H1 (cell line): ENCODE measurements around the gene MAP4K4. TPM values are rescaled to one million over a fixed set of nuclear protein-coding genes. Genes with fewer than 3 reads are reported as not detected.
A peak's percentile ranks its signal among the peaks of the same experiment; 100 is the strongest.

Source experiments
- ASH2L ChIP-seq: fragments of 200-600, 300-600 bp; sonication (generic); IDR thresholded peaks from one replicate; pipeline ENCODE4 v1.7.1; 2017; ENCODE audit warnings: low read length
- BACH1 ChIP-seq: IDR thresholded peaks from 2 replicates; pipeline ENCODE4 v1.6.1; 2012; ENCODE audit warnings: low read length, improper control_type of control experiment
- BRCA1 ChIP-seq: IDR thresholded peaks from 2 replicates; pipeline ENCODE4 v1.6.1; 2012; ENCODE audit warnings: low read depth, low read length, improper control_type of control experiment
- CBX8 ChIP-seq: fragments of 300-800, 300-1000 bp; sonication (generic); IDR thresholded peaks from 2 replicates; pipeline ENCODE4 v1.7.1; 2016; ENCODE audit warnings: low read depth, low read length, borderline replicate concordance
- CREB1 ChIP-seq: IDR thresholded peaks from 2 replicates; pipeline ENCODE4 v1.6.1; 2012; ENCODE audit warnings: inconsistent platforms
- CTBP2 ChIP-seq: IDR thresholded peaks from 2 replicates; pipeline ENCODE4 v1.7.0; 2011; ENCODE audit warnings: borderline replicate concordance, mild to moderate bottlenecking, moderate library complexity, mixed read lengths, low read length; ENCODE audit not compliant: insufficient read depth, insufficient read length
- EGR1 ChIP-seq: IDR thresholded peaks from 2 replicates; pipeline ENCODE4 v1.6.1; 2011; ENCODE audit warnings: low read depth, low read length, borderline replicate concordance
- FOSL1 ChIP-seq: IDR thresholded peaks from 2 replicates; pipeline ENCODE4 v1.6.1; 2011; ENCODE audit warnings: mild to moderate bottlenecking, low read depth, low read length, moderate library complexity; ENCODE audit not compliant: insufficient read depth
- HDAC2 ChIP-seq, 2 experiments: fragments of 300-600 bp in 1 of 2; sonication (generic) in 1 of 2; IDR thresholded peaks; 2 replicates each; pipeline ENCODE4 v1.6.1; 2011 to 2012; ENCODE audit warnings: low read depth in 2 of 2, low read length in 2 of 2, mild to moderate bottlenecking in 2 of 2, moderate library complexity in 2 of 2, borderline replicate concordance in 1 of 2, inconsistent platforms in 1 of 2
- HDAC6 ChIP-seq: IDR thresholded peaks from one replicate; pipeline ENCODE4 v1.7.1; 2012; ENCODE audit warnings: low read depth, mild to moderate bottlenecking, inconsistent platforms, low read length, moderate library complexity
- KDM1A ChIP-seq: fragments of 200-600, 300-600 bp; sonication (generic); IDR thresholded peaks from 2 replicates; pipeline ENCODE4 v1.7.1; 2016; ENCODE audit warnings: mild to moderate bottlenecking, low read length, borderline replicate concordance
- KDM4A ChIP-seq: IDR thresholded peaks from one replicate; pipeline ENCODE4 v1.7.1; 2012; ENCODE audit warnings: low read depth, mild to moderate bottlenecking, moderate library complexity, low read length, inconsistent platforms; ENCODE audit not compliant: severe bottlenecking
- NANOG ChIP-seq: IDR thresholded peaks from 2 replicates; pipeline ENCODE4 v1.6.1; 2011; ENCODE audit warnings: low read length, low read depth, mild to moderate bottlenecking, inconsistent platforms; ENCODE audit not compliant: insufficient read depth, poor library complexity, severe bottlenecking
- PHF8 ChIP-seq: fragments of 200-600 bp; sonication (generic); conservative IDR thresholded peaks from 2 replicates; pipeline ENCODE4 v1.7.1; 2012; ENCODE audit warnings: low read depth, mild to moderate bottlenecking, inconsistent platforms, low read length, moderate library complexity
- POLR2A ChIP-seq, 2 experiments: IDR thresholded peaks; 1 replicate in 1 of 2; 2 replicates in 1 of 2; pipeline ENCODE4 v1.6.1; 2011; ENCODE audit warnings: low read depth in 2 of 2, low read length in 2 of 2, mild to moderate bottlenecking in 2 of 2; ENCODE audit errors: control extremely low read depth in 1 of 2
- POLR2AphosphoS5 ChIP-seq: IDR thresholded peaks from 2 replicates; pipeline ENCODE4 v1.6.1; 2011; ENCODE audit warnings: low read depth, low read length
- RXRA ChIP-seq: IDR thresholded peaks from 2 replicates; pipeline ENCODE4 v1.6.1; 2011; ENCODE audit warnings: low read depth, mild to moderate bottlenecking, low read length, moderate library complexity; ENCODE audit not compliant: insufficient read depth
- SIN3A ChIP-seq, 2 experiments: IDR thresholded peaks in 1 of 2; conservative IDR thresholded peaks in 1 of 2; 2 replicates each; pipeline ENCODE4 v1.6.1; 2011 to 2012; ENCODE audit warnings: low read length in 2 of 2, improper control_type of control experiment in 1 of 2, low read depth in 1 of 2, mild to moderate bottlenecking in 1 of 2
- TAF1 ChIP-seq: IDR thresholded peaks from 2 replicates; pipeline ENCODE4 v1.6.1; 2011; ENCODE audit warnings: mild to moderate bottlenecking, low read depth, low read length
- TBP ChIP-seq: IDR thresholded peaks from 2 replicates; pipeline ENCODE4 v1.6.1; 2011; ENCODE audit warnings: low read depth, low read length, improper control_type of control experiment
- polyA plus RNA-seq, 7 experiments: library from polyadenylated mRNA; depleted of rRNA in 3 of 7; stranded (reverse) in 5 of 7; unstranded in 2 of 7; fragments of >200 nt in 5 of 7; fragments of 200-250 nt in 2 of 7; gene quantifications; 1 replicate in 5 of 7; 2 replicates in 1 of 7; 4 replicates in 1 of 7; pipeline versions ENCODE4 v1.2.1 to v1.2.3, GENCODE V29; 2011 to 2013; ENCODE audit warnings: missing spikeins in 2 of 7, mixed read lengths in 2 of 7
- total RNA-seq: library from RNA; stranded (reverse); fragmentation: NEBNext Ultra II Directional; extraction: Animal tissue kit (Norgen Biotek cat#: 25700); gene quantifications from 2 replicates; pipeline ENCODE4 v1.2.1, GENCODE V29; 2021
- TF ChIP-seq, protein P1 (sequence below), 3 experiments: IDR thresholded peaks; 1 replicate in 2 of 3; 2 replicates in 1 of 3; pipeline versions ENCODE4 v1.5.1 to v1.6.1; 2011; ENCODE audit warnings: low read length in 3 of 3, mild to moderate bottlenecking in 3 of 3, inconsistent platforms in 2 of 3, low read depth in 1 of 3, moderate library complexity in 1 of 3; ENCODE audit not compliant: insufficient read depth in 1 of 3; ENCODE audit errors: control extremely low read depth in 1 of 3

Gene MAP4K4
- total and polyA plus RNA-seq, 2 of the 8 experiments (the other 6 are each of a cell fraction or from before 2014, with no cell fraction given): 53.2 to 138 TPM

DNA sequence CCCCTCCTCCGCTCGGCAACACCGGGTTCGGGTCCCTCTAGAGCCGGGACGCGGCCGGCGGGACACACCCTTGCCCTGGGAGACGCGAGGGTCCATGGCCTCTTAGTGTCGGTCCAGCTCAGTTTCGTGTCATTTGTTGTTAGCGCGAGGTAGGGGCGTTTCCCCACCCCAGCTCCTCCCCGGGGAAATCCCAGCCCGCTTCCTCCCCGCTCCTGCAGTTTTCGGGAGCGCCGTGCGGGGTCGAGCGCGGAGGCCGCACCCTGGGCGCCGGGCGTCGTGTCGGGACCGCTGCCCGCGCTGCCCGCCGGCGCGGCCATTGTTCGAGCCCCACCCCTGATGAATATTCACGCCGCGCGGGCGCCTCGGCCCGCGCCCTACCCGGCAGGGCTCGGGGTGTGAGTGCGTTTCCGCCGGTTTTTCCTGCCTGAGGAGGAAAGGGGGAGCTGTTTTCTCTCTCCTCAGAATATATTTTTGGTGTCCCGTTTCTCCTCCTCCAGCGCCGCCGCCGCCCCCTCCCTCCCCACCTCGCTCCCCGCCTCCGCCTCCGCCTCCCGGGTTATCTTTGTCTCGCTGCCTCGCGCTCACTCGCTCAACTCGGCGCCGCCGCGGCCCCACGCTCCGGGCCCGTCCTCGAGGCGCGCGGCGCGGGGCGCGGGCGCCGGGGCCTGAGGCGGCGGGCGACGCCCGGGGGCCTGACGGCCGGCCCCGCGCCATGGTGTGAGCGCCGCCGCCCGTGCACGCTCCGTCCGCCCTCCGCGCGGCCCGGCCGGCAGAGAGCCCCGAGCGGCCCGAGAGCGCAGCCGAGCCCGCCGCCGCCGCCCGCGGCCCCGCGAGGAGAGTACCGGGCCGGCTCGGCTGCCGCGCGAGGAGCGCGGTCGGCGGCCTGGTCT, at the start of gene MAP4K4 (continued):
- TF ChIP-seq SIN3A (conservative IDR thresholded peaks at IDR 0.05 in 1 of 2, IDR thresholded peaks at IDR 0.05 in 1 of 2; ENCODE audit: low read depth in 1 of 2, low read length in 2 of 2) (peak; percentile 30 to 43; a peak in 2 of 4 replicates), CREB1 (no peak), PHF8 (peak; percentile 58; the same call in 1 of the 2 replicates), KDM4A (peak; percentile 32), KDM1A (peak; percentile 44; the same call in 1 of the 2 replicates), CTBP2 (peak; percentile 10), TAF1 (peak; percentile 80), CBX8 (no peak), EGR1 (no peak), ASH2L (peak; percentile 60), HDAC6 (no peak), NANOG (no peak), BRCA1 (no peak), TBP (peak; percentile 69; the same call in 1 of the 2 replicates), POLR2A (IDR thresholded peaks at IDR 0.05; ENCODE audit: control extremely low read depth in 1 of 2, low read depth in 2 of 2, low read length in 2 of 2) (peak; percentile 30 to 85), FOSL1 (no peak), BACH1 (no peak; the same call in 1 of the 2 replicates), RXRA (no peak), HDAC2 (IDR thresholded peaks at IDR 0.05; ENCODE audit: borderline replicate concordance in 1 of 2, low read depth in 2 of 2, low read length in 2 of 2) (peak in 1 of 2 experiments; percentile 57; a peak in 1 of 4 replicates), POLR2AphosphoS5 (peak; percentile 80)
- TF ChIP-seq, protein P1, sequence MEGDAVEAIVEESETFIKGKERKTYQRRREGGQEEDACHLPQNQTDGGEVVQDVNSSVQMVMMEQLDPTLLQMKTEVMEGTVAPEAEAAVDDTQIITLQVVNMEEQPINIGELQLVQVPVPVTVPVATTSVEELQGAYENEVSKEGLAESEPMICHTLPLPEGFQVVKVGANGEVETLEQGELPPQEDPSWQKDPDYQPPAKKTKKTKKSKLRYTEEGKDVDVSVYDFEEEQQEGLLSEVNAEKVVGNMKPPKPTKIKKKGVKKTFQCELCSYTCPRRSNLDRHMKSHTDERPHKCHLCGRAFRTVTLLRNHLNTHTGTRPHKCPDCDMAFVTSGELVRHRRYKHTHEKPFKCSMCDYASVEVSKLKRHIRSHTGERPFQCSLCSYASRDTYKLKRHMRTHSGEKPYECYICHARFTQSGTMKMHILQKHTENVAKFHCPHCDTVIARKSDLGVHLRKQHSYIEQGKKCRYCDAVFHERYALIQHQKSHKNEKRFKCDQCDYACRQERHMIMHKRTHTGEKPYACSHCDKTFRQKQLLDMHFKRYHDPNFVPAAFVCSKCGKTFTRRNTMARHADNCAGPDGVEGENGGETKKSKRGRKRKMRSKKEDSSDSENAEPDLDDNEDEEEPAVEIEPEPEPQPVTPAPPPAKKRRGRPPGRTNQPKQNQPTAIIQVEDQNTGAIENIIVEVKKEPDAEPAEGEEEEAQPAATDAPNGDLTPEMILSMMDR (IDR thresholded peaks at IDR 0.05; ENCODE audit: control extremely low read depth in 1 of 3, insufficient read depth in 1 of 3, low read depth in 1 of 3, low read length in 3 of 3): peak in 2 of 3 experiments; percentile 5 to 8; a peak in 1 of 4 replicates
